Activated CD8-positive, alpha-beta T cell treated with anti-CD3 and anti-CD28 coated beads, Interleukin-2, amount 10 ng/mL, durations not matched to agents 7 days and 5 days (primary cell): ENCODE results near the gene PATJ. TPM values are rescaled to one million over a fixed set of nuclear protein-coding genes. Genes with fewer than 3 reads are reported as not detected.

ENCODE experiments used
- ATAC-seq: fragments of 150-1000 bp; cut with Tn5 transposase; one replicate; pipeline ENCODE4 v1.10.0; 2021; ENCODE audit warnings: moderate library complexity
- CTCF ChIA-PET: fragments of 350-600 bp; sonication (Branson Sonifier 250); formaldehyde crosslinking; loops from one replicate; lab custom pipeline; 2021; ENCODE audit warnings: antibody characterized with exemption; lab: Charles Lee
- POLR2A ChIA-PET: fragments of 350-600 bp; sonication (Branson Sonifier 250); formaldehyde crosslinking; loops from one replicate; lab custom pipeline; 2021; ENCODE audit warnings: antibody characterized with exemption; lab: Charles Lee
- DNase-seq: peaks from one replicate; pipeline ENCODE4 v3.0.0-alpha.2; 2020
- H3K27ac Mint-ChIP-seq: one replicate; pipeline ENCODE4 v1.8.0; 2021; ENCODE audit warnings: mild to moderate bottlenecking, mixed read lengths
- H3K27me3 Mint-ChIP-seq: one replicate; pipeline ENCODE4 v1.8.0; 2021; ENCODE audit warnings: low read depth, mixed read lengths
- H3K36me3 Mint-ChIP-seq: one replicate; pipeline ENCODE4 v1.8.0; 2021; ENCODE audit warnings: low read depth, mixed read lengths
- H3K4me1 Mint-ChIP-seq: one replicate; pipeline ENCODE4 v1.8.0; 2021; ENCODE audit warnings: low read depth, mixed read lengths
- H3K4me3 Mint-ChIP-seq: one replicate; pipeline ENCODE4 v1.8.0; 2021; ENCODE audit warnings: mild to moderate bottlenecking, mixed read lengths
- H3K9me3 Mint-ChIP-seq: one replicate; pipeline ENCODE4 v1.8.0; 2022; ENCODE audit warnings: mixed read lengths; ENCODE audit not compliant: insufficient read depth
- total RNA-seq, 2 experiments: library from RNA; stranded (reverse); gene quantifications; one replicate each; pipeline ENCODE4 v1.2.3, GENCODE V29; 2021

The PATJ gene
- total RNA-seq, 2 experiments from 2014 or later: 8.8 to 10.9 TPM

DNA sequence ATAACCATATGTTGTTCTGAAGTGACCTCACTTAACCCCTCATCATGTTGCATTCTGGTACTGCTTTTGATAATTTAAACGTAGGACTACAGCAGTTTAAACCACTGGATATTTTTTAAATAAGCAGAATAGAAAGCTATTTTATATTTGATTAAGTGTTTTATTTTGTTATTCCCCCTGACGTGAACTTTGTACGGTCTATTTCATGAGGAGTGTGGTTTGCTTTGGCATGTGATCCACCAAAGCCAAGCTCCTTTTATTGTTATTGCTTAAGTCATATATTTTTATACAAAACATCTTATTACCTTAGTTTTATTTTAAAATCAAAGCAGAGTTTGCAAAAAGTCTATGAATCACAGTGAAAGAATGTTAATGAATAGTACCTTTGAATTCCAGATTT, 351.0 kb downstream of the PATJ start:
- DNase-seq (no peak), ATAC-seq (no peak)
- no peak overlapping the region for H3K4me3 Mint-ChIP-seq
- H3K27ac Mint-ChIP-seq: no peak overlapping the region
- peaks cover 2% of the 10 kb centered on the region for H3K36me3 Mint-ChIP-seq
- POLR2A ChIA-PET: no interaction called here
- no peaks in the 10 kb centered on the region for H3K27me3 Mint-ChIP-seq
- CTCF ChIA-PET: interaction anchor here (0.9 to 3.9 kb wide), 2 partner anchors 10 to 38 kb away, joined by 3 to 26 read pairs; no protein-coding TSS in a partner anchor
- H3K9me3 Mint-ChIP-seq: no peaks in the 10 kb centered on the region
- H3K4me1 Mint-ChIP-seq: no peaks in the 10 kb centered on the region

DNA sequence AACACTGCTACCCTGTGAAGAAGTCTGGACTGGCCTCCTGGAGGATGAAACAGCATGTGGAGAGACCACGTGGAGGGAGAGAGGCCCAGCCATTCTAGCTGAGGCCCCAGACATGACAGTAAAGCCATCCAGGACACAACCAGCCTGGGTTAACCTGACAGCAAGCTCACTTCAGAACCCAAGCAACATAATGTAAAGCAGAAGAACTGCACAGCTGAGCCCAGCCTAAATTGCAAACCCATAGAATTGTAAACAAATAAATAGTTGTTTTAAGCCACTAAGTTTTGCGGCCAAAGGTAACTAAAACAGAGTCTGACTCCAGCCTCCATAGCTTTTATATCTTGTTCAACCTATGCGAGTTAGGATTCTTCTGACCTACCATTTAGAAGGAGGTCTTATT, 355.2 kb downstream of the PATJ start:
- ChIA-PET POLR2A (no interaction called here), CTCF (interaction anchor here (0.8 kb wide), 2 partner anchors 15 to 34 kb away, joined by 3 to 4 read pairs; no protein-coding TSS in a partner anchor)
- Mint-ChIP-seq H3K36me3 (peaks cover 2% of the 10 kb centered on the region), H3K4me1 (no peaks in the 10 kb centered on the region), H3K9me3 (no peaks in the 10 kb centered on the region), H3K27me3 (no peaks in the 10 kb centered on the region), H3K27ac (no peak overlapping the region), H3K4me3 (no peak overlapping the region)
- DNase-seq (no peak), ATAC-seq (no peak)

DNA sequence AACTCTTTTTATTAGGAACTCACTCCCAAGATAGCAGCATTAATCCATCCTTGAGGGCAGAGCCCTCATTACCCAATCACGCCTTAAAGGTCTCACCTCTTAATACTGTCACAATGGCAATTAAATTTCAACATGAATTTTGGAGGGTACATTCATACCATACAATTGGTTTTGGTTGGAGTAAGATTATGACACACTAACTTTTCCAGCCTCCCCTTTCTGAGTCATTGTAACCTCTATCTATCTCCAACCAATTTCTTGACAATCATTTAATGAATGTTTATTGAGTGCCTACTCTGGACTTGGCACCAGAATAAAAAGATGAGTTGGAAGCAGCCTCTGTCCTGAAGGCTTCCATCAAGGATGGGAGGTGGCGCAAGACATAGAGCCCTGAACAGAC, 358.2 kb downstream of the PATJ start:
- POLR2A ChIA-PET: no interaction called here
- DNase-seq (no peak), ATAC-seq (no peak)
- no peaks in the 10 kb centered on the region for H3K27me3 Mint-ChIP-seq
- peaks cover 2% of the 10 kb centered on the region for H3K36me3 Mint-ChIP-seq
- H3K9me3 Mint-ChIP-seq: no peaks in the 10 kb centered on the region
- no peak overlapping the region for H3K4me3 Mint-ChIP-seq
- CTCF ChIA-PET: no interaction called here
- no peak overlapping the region for H3K27ac Mint-ChIP-seq
- H3K4me1 Mint-ChIP-seq: no peaks in the 10 kb centered on the region

DNA sequence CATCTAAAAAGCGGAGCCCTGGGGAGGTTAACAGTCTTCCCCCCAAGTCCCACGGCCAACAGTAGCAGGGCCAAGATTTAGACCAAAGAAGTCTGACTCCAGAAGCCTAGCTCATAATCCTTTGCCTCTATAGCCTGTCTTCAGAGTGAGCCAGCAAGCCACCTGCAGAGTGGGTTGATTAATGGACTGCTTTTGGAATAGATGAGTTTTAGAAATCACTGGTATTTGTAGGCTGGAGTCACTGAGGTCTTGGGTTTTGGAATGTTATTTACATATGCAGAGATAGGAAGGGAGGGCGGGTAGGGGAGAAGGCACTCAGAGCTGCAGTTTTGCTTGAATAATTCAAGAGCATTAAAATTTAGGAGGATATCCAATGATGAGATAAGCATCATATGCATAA, 361.6 kb downstream of the PATJ start:
- no peaks in the 10 kb centered on the region for H3K27me3 Mint-ChIP-seq
- CTCF ChIA-PET: no interaction called here
- H3K4me3 Mint-ChIP-seq: no peak overlapping the region
- H3K36me3 Mint-ChIP-seq: no peaks in the 10 kb centered on the region
- DNase-seq: no peak
- POLR2A ChIA-PET: no interaction called here
- no peak overlapping the region for H3K27ac Mint-ChIP-seq
- H3K9me3 Mint-ChIP-seq: no peaks in the 10 kb centered on the region
- no peaks in the 10 kb centered on the region for H3K4me1 Mint-ChIP-seq
- ATAC-seq: no peak

DNA sequence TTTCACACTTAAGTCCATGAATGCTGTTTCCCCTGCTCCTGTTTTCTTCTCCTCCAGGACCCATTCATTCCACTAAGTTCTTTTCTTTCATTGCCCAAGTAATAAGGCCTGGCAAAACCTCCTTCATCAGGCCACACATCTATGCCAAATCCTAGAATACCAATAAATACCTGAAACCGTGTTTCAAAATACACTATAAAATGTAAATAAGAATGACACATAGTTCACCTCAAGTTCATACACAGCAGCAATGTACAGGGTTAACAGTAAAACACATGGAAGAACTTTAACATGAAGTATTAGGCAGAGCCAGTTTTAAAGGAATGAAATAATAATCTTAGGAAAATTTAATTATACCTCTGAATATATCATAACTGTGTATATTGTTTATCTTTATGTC, 365.6 kb downstream of the PATJ start:
- no peaks in the 10 kb centered on the region for H3K36me3 Mint-ChIP-seq

DNA sequence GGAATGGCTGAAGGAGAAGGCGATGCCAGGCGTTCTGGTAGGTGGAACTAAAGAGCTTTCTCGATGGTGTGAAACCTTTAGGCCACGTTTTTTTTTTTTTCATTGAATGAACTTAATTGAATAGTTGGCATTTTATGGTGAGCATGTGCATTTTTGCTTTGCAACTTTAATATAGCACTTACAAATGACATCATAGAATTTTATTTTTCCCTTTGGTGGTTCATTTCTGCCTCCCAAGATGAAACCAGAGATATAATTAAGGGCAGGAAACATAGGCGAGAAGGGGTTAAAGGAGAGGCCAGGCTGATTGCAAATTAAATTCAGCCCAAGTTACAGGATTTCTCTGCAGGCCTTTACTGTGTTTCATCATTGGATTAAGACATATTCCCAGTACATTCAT, 366.8 kb downstream of the PATJ start:
- Mint-ChIP-seq H3K4me1 (peaks cover 4% of the 10 kb centered on the region), H3K4me3 (no peak overlapping the region), H3K36me3 (no peaks in the 10 kb centered on the region), H3K27me3 (no peaks in the 10 kb centered on the region), H3K9me3 (no peaks in the 10 kb centered on the region), H3K27ac (no peak overlapping the region)
- ATAC-seq: no peak
- ChIA-PET POLR2A (no interaction called here), CTCF (interaction anchor here (1.6 kb wide), 1 partner anchor 22 kb away, joined by 5 read pairs; no protein-coding TSS in a partner anchor)
- no peak for DNase-seq

More for the DNA sequence above, 365.6 kb downstream of the PATJ start:
- ATAC-seq (no peak), DNase-seq (no peak)
- H3K4me3 Mint-ChIP-seq: no peak overlapping the region
- H3K4me1 Mint-ChIP-seq: peaks cover 4% of the 10 kb centered on the region
- no peaks in the 10 kb centered on the region for H3K9me3 Mint-ChIP-seq
- H3K27ac Mint-ChIP-seq: no peak overlapping the region
- ChIA-PET CTCF (no interaction called here), POLR2A (no interaction called here)
- no peaks in the 10 kb centered on the region for H3K27me3 Mint-ChIP-seq

DNA sequence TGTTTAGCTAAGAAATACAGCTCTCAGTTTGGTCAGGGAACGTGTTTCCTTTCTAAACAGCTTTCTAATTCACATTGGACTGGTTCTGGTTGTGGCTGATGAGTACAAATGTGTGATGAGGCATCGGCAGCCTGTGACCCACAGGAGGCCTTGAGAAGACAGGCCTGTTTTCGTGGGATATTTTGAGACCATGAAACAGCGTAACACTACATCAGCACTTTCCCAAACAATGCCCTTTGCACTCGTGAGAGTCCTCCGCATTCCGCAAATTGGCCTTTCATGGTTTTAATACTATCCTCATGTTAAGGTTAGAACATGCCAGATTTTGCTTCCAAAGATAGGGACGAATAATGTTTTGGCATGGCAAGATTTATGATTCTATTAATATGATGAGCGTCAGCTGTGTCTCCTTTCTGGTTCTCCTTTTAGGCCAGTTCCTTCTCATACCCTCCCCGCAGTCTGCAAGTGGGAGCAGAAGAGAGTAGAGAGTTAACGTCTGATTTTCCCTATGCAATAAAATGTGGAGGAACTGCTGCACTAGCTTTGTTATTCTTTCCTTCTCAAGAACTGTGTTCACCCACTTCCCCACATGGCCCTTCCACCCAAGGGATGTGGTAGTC, 368.0 kb downstream of the PATJ start:
- POLR2A ChIA-PET: no interaction called here
- H3K36me3 Mint-ChIP-seq: no peaks in the 10 kb centered on the region
- H3K27me3 Mint-ChIP-seq: no peaks in the 10 kb centered on the region
- CTCF ChIA-PET: interaction anchor here (1.6 kb wide), 1 partner anchor 21 kb away, joined by 5 read pairs; no protein-coding TSS in a partner anchor
- no peak overlapping the region for H3K27ac Mint-ChIP-seq
- no peaks in the 10 kb centered on the region for H3K9me3 Mint-ChIP-seq
- ATAC-seq: no peak
- no peak overlapping the region for H3K4me3 Mint-ChIP-seq
- DNase-seq: no peak
- peaks cover 4% of the 10 kb centered on the region for H3K4me1 Mint-ChIP-seq

DNA sequence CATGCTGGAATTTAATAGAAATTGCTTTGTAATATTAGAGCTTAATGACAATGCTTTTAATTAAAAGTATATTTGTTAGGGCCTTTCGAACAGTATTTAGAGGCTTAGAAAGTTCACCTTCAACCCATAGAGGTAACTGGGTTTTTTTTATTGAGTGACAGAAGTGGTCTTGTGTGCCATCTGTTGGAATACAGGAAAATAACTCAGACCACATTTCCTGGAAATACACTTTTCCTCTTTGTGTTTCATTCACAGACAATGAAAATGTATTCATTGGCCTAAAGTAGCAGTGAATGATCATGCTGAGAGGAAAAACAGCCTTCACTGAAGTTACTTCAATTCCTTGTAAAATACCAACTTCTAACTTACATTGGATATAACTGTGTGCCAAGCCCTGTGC, 368.8 kb downstream of the PATJ start:
- CTCF ChIA-PET: interaction anchor here (1.6 kb wide), 1 partner anchor 20 kb away, joined by 5 read pairs; no protein-coding TSS in a partner anchor
- no peak for ATAC-seq
- no peak for DNase-seq
- no peak overlapping the region for H3K27ac Mint-ChIP-seq
- no peaks in the 10 kb centered on the region for H3K9me3 Mint-ChIP-seq
- H3K4me3 Mint-ChIP-seq: no peak overlapping the region
- H3K27me3 Mint-ChIP-seq: no peaks in the 10 kb centered on the region
- H3K4me1 Mint-ChIP-seq: peaks cover 4% of the 10 kb centered on the region
- H3K36me3 Mint-ChIP-seq: no peaks in the 10 kb centered on the region
- POLR2A ChIA-PET: no interaction called here

DNA sequence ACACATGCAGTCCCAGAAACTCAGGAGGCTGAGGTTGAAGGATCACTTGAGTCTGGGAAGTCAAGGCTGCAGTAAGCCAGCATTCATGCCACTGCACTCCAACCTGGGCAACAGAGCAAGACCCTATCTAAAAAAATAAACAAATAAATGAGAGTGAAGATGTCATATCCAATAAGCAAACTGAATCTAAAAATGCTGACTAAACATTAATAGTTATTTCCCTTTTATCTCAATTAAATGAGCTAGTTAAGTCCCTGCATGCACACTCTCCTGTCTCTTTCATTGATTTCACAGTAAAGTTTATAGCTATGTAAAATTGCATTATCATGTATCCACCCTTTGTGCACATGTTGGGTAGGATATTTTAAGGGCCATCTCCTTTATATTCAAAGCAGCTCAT, 371.2 kb downstream of the PATJ start:
- no peak for ATAC-seq
- ChIA-PET POLR2A (interaction anchor here (0.7 kb wide), 1 partner anchor 11 kb away, joined by 3 read pairs; no protein-coding TSS in a partner anchor), CTCF (interaction anchor here (2.0 kb wide), 1 partner anchor 31 kb away, joined by 6 read pairs; no protein-coding TSS in a partner anchor)
- no peaks in the 10 kb centered on the region for H3K27me3 Mint-ChIP-seq
- H3K4me3 Mint-ChIP-seq: no peak overlapping the region
- no peak overlapping the region for H3K27ac Mint-ChIP-seq
- H3K4me1 Mint-ChIP-seq: peaks cover 4% of the 10 kb centered on the region
- no peaks in the 10 kb centered on the region for H3K9me3 Mint-ChIP-seq
- DNase-seq: no peak
- no peaks in the 10 kb centered on the region for H3K36me3 Mint-ChIP-seq

DNA sequence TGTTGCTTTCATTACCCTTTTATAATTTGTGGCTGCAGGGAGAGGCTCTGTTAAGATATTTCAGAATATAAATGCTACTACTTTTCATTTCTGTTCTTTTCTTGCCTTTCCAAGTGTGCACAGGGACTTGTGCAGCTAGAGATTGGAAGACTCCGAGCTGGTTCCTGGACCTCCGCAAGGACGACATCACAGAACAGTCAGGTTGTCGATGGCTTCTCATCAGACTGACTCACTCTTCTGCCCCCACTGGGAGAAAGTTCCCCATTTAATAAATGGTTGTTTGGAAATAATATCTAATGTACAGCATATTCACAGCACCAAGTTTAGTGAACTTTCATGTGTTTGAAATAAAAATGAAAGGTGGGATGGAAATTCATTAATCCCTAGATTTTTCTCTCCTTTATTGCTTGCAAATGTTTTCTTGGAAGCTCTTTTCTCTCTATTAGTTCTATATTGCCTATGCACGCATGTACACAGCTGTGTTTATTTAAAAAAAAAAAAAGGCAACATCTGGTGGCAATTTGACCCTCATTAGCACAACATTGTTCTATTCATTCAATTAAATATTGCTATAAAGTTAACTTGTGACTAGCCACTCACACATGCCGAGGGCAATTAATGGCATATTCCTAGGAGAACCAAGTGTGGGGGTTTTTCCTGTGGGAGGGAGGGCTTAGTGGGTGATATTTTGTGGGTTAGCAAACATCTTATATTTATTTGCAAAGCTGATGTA, 374.9 kb downstream of the PATJ start:
- POLR2A ChIA-PET: no interaction called here
- ATAC-seq: no peak
- Mint-ChIP-seq H3K27ac (no peak overlapping the region), H3K4me1 (no peaks in the 10 kb centered on the region), H3K36me3 (no peaks in the 10 kb centered on the region), H3K27me3 (no peaks in the 10 kb centered on the region), H3K4me3 (no peak overlapping the region), H3K9me3 (no peaks in the 10 kb centered on the region)
- DNase-seq: no peak
- CTCF ChIA-PET: no interaction called here

DNA sequence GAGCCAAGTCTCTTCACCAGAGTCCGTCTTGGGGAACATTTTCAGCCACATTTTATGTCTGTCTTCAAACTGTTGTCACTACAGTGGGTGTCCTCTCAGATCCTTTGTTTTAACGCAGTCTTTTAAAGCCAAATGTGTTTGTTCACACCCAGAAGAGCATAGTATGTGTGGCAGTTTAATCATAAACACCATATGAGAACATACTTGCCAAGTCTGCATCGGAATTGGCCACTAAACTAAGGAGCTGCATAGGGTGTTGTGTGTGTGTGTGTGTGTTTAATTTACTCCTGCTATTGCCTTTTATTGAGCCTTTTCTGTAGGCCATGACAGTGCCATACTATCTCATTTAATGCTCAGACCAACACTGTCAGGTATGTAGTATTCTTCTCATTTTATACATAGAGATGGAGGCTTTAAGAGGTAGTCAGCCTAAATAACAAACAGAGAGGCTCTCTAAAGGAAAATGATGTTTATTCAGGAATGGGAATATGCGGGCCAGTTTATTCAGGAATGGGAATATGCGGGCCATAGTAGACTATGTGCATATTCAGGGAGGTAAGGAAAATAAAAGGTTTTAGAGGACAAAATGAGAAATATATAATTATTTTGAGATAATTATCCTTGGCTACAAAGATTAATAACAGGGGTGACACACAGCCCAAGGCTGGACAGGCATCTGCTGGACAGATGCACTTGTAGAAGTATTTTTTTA, 384.5 kb downstream of the PATJ start:
- DNase-seq: no peak
- Mint-ChIP-seq H3K27me3 (no peaks in the 10 kb centered on the region), H3K4me3 (no peak overlapping the region), H3K9me3 (no peaks in the 10 kb centered on the region), H3K27ac (no peak overlapping the region), H3K4me1 (no peaks in the 10 kb centered on the region), H3K36me3 (no peaks in the 10 kb centered on the region)
- POLR2A ChIA-PET: no interaction called here
- no peak for ATAC-seq
- CTCF ChIA-PET: interaction anchor here (1.7 kb wide), 1 partner anchor 18 kb away, joined by 5 read pairs; no protein-coding TSS in a partner anchor
